AG04449 (cell line): ENCODE results near the gene GK2.

Experiments
- CTCF ChIA-PET: fragments of 350-600 bp; formaldehyde crosslinking; extraction: SDS; loops from one replicate; lab custom pipeline; 2021; ENCODE audit warnings: antibody characterized with exemption; lab: Yijun Ruan, JAX
- POLR2A ChIA-PET: fragments of 400-600, 350-600 bp; formaldehyde crosslinking; extraction: SDS; loops from one replicate; lab custom pipeline; 2020; ENCODE audit warnings: antibody characterized with exemption, inconsistent platforms; lab: Yijun Ruan, JAX
- DNase-seq: peaks from one replicate; pipeline ENCODE4 v3.0.0-alpha.2; 2010; ENCODE audit warnings: low read depth, low spot score
- H3K4me3 ChIP-seq: 2 replicates; pipeline ENCODE4 v1.5.1; 2011; ENCODE audit warnings: low read depth, mild to moderate bottlenecking, control low read depth, low read length
- TF ChIP-seq, protein P1 (sequence below): IDR thresholded peaks from one replicate; pipeline ENCODE4 v1.5.1; 2011; ENCODE audit warnings: mild to moderate bottlenecking, moderate library complexity, low read length, control low read depth, inconsistent platforms; ENCODE audit not compliant: insufficient read depth; ENCODE audit errors: missing control alignments

GK2 gene

DNA sequence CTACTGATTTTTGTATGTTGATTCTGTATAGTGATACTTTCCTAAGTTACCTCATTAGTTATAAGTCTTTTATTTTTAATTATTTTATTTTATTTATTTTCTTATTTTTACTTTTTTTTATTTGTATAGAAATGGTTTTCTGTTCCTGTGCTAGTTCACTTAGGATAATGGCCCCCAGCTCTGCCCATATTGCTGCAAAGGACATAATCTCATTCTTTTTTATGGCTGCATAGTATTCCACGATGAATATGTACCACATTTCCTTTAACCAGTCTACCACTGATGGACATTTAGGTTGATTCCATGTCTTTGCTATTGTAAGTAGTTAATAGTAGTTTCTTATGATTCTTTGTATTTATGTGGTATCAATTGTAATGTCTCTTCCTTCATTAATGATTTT is 31.5 kb upstream of the GK2 start:
- no peak for DNase-seq
- ChIA-PET CTCF (no interaction called here), POLR2A (no interaction called here)
- H3K4me3 ChIP-seq: no peak overlapping the region
- TF ChIP-seq, protein P1, sequence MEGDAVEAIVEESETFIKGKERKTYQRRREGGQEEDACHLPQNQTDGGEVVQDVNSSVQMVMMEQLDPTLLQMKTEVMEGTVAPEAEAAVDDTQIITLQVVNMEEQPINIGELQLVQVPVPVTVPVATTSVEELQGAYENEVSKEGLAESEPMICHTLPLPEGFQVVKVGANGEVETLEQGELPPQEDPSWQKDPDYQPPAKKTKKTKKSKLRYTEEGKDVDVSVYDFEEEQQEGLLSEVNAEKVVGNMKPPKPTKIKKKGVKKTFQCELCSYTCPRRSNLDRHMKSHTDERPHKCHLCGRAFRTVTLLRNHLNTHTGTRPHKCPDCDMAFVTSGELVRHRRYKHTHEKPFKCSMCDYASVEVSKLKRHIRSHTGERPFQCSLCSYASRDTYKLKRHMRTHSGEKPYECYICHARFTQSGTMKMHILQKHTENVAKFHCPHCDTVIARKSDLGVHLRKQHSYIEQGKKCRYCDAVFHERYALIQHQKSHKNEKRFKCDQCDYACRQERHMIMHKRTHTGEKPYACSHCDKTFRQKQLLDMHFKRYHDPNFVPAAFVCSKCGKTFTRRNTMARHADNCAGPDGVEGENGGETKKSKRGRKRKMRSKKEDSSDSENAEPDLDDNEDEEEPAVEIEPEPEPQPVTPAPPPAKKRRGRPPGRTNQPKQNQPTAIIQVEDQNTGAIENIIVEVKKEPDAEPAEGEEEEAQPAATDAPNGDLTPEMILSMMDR: no peak

DNA sequence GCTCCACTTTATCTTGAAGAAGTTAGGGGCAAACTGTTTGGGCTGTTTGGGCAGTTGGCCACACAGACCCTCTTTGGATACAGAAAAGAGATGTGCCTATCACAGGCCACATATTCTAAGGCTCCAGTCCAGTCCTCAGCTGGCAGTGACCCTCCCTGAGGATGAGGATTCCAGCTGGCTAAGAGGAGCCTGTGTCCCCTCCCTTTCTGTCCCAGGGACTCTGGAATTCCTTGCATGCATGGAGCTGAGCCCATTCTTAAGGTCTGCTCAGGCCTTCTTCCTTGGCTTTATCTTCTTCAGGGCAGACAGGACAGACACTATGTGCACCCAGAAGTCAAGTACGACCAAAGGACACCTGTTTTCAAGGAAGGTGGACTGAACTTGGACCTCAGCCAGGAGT is 23.8 kb upstream of the GK2 start:
- ChIA-PET POLR2A (no interaction called here), CTCF (no interaction called here)
- TF ChIP-seq, protein P1: no peak
- DNase-seq: no peak
- no peak overlapping the region for H3K4me3 ChIP-seq

DNA sequence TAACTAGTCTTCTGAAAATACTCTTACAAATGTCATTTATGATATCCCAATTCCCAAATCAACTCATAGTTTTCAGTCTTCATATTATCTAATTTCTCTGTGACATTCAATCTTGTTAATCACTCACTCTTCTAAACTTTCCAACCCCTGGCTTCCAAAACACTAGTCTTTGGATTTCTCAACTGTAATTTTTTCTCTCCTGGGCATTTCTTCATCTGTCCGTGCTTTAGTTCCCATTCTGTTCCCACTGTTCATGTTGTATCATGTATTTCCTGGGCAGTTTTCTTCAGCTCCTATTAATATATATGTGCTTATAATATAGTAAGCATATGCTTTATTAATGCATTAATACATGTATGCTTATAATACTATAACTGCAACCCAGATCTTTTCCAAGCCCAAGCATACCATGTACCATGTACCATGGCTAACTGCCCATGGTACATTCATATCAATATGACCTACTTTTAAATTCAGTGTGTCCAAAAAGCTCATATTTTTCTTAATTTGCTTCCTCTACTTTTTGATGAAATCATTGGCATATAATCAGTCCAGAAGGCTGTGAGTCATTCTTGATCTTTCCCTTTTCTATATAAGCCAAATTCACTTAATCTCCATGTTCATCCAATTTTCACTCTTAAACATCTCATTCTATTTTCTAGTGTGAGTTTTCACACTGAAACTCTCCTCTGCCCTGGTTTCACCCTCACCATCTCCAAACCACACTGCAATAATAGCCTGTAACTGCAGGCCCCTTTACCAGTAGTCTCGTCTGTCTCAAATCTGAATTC is 21.3 kb upstream of the GK2 start:
- TF ChIP-seq, protein P1: no peak
- ChIA-PET POLR2A (no interaction called here), CTCF (no interaction called here)
- H3K4me3 ChIP-seq: no peak overlapping the region
- DNase-seq: no peak

DNA sequence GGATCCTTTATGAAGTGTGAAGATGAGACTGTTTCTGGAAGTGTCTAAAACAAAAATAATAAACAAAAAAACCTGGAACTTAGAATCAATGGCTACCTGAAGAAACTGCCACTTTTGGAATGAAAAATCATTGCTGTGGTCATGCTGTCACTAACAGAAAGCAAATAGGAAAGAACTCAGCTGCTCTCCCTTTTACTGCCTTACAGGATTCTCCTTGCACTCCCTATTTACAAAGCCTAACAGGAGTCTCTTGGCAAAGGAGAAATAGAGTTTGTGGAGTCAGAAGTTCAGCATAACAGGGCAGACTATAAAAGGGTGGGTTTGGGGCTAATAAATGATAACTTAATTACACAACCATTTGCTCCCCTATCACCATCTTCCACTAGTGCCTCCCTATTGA is 19.0 kb upstream of the GK2 start:
- TF ChIP-seq, protein P1: no peak
- H3K4me3 ChIP-seq: no peak overlapping the region
- no peak for DNase-seq
- CTCF ChIA-PET: no interaction called here
- POLR2A ChIA-PET: no interaction called here

DNA sequence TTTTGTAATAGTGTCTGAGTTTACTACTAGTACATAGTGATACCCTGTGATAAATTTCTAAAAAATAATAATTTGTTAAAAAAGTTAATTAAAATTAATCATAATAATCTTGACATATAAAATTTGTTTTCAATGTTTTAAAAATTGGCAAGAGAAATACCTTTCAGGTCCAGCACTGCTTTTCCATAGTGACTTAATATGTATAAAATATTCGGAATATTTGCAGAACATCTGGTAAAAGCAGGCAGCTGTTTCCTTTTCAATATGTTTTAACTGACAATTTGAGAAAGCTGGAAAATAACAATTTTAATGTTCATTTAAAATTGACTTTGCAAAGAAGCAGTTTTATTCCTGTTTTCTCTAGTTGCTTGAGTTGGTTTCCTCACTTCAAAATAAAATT is 17.6 kb upstream of the GK2 start:
- DNase-seq: no peak
- POLR2A ChIA-PET: no interaction called here
- H3K4me3 ChIP-seq: no peak overlapping the region
- CTCF ChIA-PET: no interaction called here
- TF ChIP-seq, protein P1: no peak

DNA sequence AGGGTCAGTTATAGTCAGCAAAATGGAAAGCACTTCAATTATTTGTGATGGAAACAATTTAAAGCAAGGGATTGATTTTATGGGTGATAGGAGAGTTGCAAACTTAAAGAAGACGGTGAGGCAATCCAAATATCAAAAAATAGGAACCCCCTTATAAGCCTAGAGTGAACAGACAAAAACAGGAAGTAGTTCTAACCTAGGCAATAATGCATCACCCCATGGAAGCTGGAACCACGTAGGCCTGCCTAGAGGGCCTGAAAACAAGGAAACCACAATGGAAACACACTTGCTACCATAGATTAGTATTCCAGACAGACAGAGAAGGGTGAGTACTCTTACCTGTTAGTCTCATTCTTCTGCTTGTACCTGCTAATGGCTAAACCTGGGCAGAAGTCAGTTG is 13.5 kb upstream of the GK2 start:
- ChIA-PET CTCF (no interaction called here), POLR2A (no interaction called here)
- DNase-seq: no peak
- TF ChIP-seq, protein P1: no peak
- H3K4me3 ChIP-seq: no peak overlapping the region
